ENCODE measurements around the gene SLC47A1. TPM values are rescaled to one million over a fixed set of nuclear protein-coding genes. Genes with fewer than 3 reads are reported as not detected.

SLC47A1 gene
- total RNA-seq, 1 donor from 2014 or later = 12.9 TPM

- TF ChIP-seq CTCF (IDR thresholded peaks at IDR 0.05; ENCODE audit: borderline replicate concordance) = no peak
- no peak for DNase-seq
- intact Hi-C loops (cut with micrococcal nuclease) = no loop called here
- Histone ChIP-seq H3K36me3 (no peaks in the 10 kb centered on the region), H3K4me3 (no peak overlapping the region), H3K9me3 (replicated peaks) (no peaks in the 10 kb centered on the region), H3K27ac (replicated peaks) (no peak overlapping the region), H3K4me1 (no peaks in the 10 kb centered on the region), H3K27me3 (ENCODE audit: low read depth) (no peaks in the 10 kb centered on the region)
Measured at GRCh38 chr17:19590912-19591551, 57.4 kb downstream of the SLC47A1 start.

DNA sequence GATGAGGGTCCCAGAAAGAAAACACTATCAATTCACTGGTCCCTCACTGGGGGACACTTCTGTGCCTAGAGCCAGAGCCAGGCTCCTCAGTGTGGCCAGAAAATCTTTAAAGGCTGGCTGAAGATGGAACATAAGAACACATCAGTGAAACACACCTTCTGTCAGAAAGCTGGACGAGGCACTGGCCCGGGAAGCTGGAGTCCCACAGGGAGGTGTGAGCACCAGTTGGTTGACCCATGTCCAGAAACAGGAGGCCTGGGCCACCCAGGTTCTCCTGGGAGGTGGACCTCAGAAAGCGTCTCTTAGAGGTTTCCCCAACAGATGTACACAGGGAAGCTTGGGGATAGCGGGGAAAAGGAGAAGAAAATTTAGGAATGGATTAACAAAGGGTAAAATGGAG lies 58.7 kb downstream of the SLC47A1 start:
- no peak overlapping the region for H3K27ac ChIP-seq (replicated peaks)
- no peaks in the 10 kb centered on the region for H3K4me1 ChIP-seq
- intact Hi-C loops (cut with micrococcal nuclease) = no loop called here
- H3K4me3 ChIP-seq = no peak overlapping the region
- TF ChIP-seq CTCF (IDR thresholded peaks at IDR 0.05; ENCODE audit: borderline replicate concordance) = no peak
- DNase-seq = no peak
- H3K9me3 ChIP-seq (replicated peaks) = no peaks in the 10 kb centered on the region
- H3K36me3 ChIP-seq = no peaks in the 10 kb centered on the region
- H3K27me3 ChIP-seq (ENCODE audit: low read depth) = no peaks in the 10 kb centered on the region

GRCh38 chr17:19596869-19597268 lies 63.2 kb downstream of the SLC47A1 start:
- H3K36me3 ChIP-seq = no peaks in the 10 kb centered on the region
- DNase-seq = no peak
- H3K4me1 ChIP-seq = no peaks in the 10 kb centered on the region
- no peaks in the 10 kb centered on the region for H3K27me3 ChIP-seq (ENCODE audit: low read depth)
- no peaks in the 10 kb centered on the region for H3K9me3 ChIP-seq (replicated peaks)
- H3K27ac ChIP-seq (replicated peaks) = no peak overlapping the region
- intact Hi-C loops (cut with micrococcal nuclease) = no loop called here
- TF ChIP-seq CTCF (IDR thresholded peaks at IDR 0.05; ENCODE audit: borderline replicate concordance) = no peak
- no peak overlapping the region for H3K4me3 ChIP-seq

- no peaks in the 10 kb centered on the region for H3K36me3 ChIP-seq
- intact Hi-C loops (cut with micrococcal nuclease) = no loop called here
Measured at GRCh38 chr17:19610311-19610710, 76.7 kb downstream of the SLC47A1 start.

GRCh38 chr17:19610879-19611278 lies 77.2 kb downstream of the SLC47A1 start:
- DNase-seq = no peak
- H3K27ac ChIP-seq (replicated peaks) = no peak overlapping the region
- no peaks in the 10 kb centered on the region for H3K9me3 ChIP-seq (replicated peaks)
- intact Hi-C loops (cut with micrococcal nuclease) = no loop called here
- TF ChIP-seq CTCF (IDR thresholded peaks at IDR 0.05; ENCODE audit: borderline replicate concordance) = no peak
- no peaks in the 10 kb centered on the region for H3K27me3 ChIP-seq (ENCODE audit: low read depth)
- no peaks in the 10 kb centered on the region for H3K36me3 ChIP-seq
- H3K4me3 ChIP-seq = no peak overlapping the region
- H3K4me1 ChIP-seq = no peaks in the 10 kb centered on the region

More at GRCh38 chr17:19610311-19610710, 76.7 kb downstream of the SLC47A1 start:
- Histone ChIP-seq H3K27ac (replicated peaks) (no peak overlapping the region), H3K4me3 (no peak overlapping the region), H3K27me3 (ENCODE audit: low read depth) (no peaks in the 10 kb centered on the region), H3K9me3 (replicated peaks) (no peaks in the 10 kb centered on the region), H3K4me1 (no peaks in the 10 kb centered on the region)
- TF ChIP-seq CTCF (IDR thresholded peaks at IDR 0.05; ENCODE audit: borderline replicate concordance) = no peak
- DNase-seq = no peak
